A673 (cell line): ENCODE measurements around the gene LUZP4.

Experiments used
- CTCF ChIP-seq: fragments of 300-800, 200-600 bp; sonication (generic); conservative IDR thresholded peaks from 2 replicates; pipeline ENCODE4 v1.5.1; 2017; ENCODE audit warnings: low read depth, mild to moderate bottlenecking, antibody characterized with exemption, low read length, moderate library complexity, mixed read lengths
- EZH2 ChIP-seq: fragments of 200-600 bp; sonication (generic); IDR thresholded peaks from 2 replicates; pipeline ENCODE4 v1.6.1; 2017; ENCODE audit warnings: borderline replicate concordance, low read depth, mild to moderate bottlenecking, mixed read lengths, antibody characterized with exemption, low read length; ENCODE audit not compliant: poor library complexity, severe bottlenecking

GRCh38 chrX:115339441-115340025 lies 50.0 kb downstream of the LUZP4 start:
- TF ChIP-seq CTCF = no peak
- TF ChIP-seq EZH2 = no peak
